IMR-90 (cell line): ENCODE measurements around the gene ALOX12. TPM values are rescaled to one million over a fixed set of nuclear protein-coding genes. Genes with fewer than 3 reads are reported as not detected.

Experiments
- RCOR1 ChIP-seq: IDR thresholded peaks from 2 replicates; pipeline ENCODE4 v1.6.1; 2012; ENCODE audit warnings: mild to moderate bottlenecking, low read length, improper control_type of control experiment; ENCODE audit not compliant: insufficient replicate concordance
- polyA plus RNA-seq, 3 experiments: library from polyadenylated mRNA; depleted of rRNA; stranded (reverse); fragments of >200 nt; gene quantifications; 2 replicates each; pipeline ENCODE4 v1.2.3, GENCODE V29; 2012; ENCODE audit warnings: low replicate concordance in 1 of 3
- total RNA-seq: library from RNA; depleted of rRNA; stranded (reverse); fragments of >200 nt; gene quantifications from 2 replicates; pipeline ENCODE4 v1.2.3, GENCODE V29; 2012
- TF ChIP-seq, protein P1 (sequence below): conservative IDR thresholded peaks from 2 replicates; pipeline ENCODE4 v1.5.1; 2012; ENCODE audit warnings: mild to moderate bottlenecking, low read depth, low read length, improper control_type of control experiment

Gene ALOX12
- total and polyA plus RNA-seq, 2 of the 4 experiments (the other 2 are of a cell fraction), result 0.03 TPM; not detected in 1

DNA sequence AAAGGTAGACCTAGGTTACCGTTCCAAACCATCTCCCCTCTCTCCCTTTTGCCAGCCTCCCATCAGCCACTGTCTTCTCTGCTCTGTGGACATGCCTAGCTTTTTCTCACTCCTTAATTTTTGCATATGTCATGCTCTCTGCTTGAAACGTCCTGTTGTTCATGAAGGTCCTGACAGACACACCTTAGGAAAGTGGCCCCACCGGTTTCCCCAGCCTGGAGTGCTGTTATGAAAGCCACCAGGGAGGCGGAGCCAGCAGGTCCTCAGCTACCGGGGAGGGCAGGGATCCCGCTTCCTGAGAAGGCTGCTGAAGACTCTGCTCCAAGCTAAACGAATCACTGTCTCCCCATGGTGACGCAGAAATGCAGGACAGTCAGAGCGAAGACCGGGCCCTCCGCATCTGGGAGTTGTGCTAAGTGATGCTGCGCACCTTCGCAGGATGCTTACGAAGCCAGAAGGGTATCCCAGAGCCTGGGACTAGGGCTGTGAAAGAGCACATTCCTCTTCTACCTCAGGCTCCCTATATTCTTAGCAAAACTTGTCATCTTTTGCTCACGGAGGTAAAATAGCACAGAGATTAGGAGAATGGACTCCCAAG lies 50.4 kb downstream of the ALOX12 start (continued):
- TF ChIP-seq, protein P1, sequence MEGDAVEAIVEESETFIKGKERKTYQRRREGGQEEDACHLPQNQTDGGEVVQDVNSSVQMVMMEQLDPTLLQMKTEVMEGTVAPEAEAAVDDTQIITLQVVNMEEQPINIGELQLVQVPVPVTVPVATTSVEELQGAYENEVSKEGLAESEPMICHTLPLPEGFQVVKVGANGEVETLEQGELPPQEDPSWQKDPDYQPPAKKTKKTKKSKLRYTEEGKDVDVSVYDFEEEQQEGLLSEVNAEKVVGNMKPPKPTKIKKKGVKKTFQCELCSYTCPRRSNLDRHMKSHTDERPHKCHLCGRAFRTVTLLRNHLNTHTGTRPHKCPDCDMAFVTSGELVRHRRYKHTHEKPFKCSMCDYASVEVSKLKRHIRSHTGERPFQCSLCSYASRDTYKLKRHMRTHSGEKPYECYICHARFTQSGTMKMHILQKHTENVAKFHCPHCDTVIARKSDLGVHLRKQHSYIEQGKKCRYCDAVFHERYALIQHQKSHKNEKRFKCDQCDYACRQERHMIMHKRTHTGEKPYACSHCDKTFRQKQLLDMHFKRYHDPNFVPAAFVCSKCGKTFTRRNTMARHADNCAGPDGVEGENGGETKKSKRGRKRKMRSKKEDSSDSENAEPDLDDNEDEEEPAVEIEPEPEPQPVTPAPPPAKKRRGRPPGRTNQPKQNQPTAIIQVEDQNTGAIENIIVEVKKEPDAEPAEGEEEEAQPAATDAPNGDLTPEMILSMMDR, result no peak
- TF ChIP-seq RCOR1, result no peak
